Stimulated activated CD8-positive, alpha-beta memory T cell treated with anti-CD3 and anti-CD28 coated beads, Interleukin-15, amount 100 ng/mL, for 24 hours (primary cell): ENCODE measurements around the gene TSC22D1.

ENCODE experiments used
- DNase-seq: peaks from one replicate; pipeline ENCODE4 v3.0.0-alpha.2; 2020; ENCODE audit warnings: low read depth

TSC22D1 gene

GRCh38 chr13:44452418-44452817, 123.7 kb downstream of the TSC22D1 start:
- no peak for DNase-seq

GRCh38 chr13:44451651-44452050, 124.5 kb downstream of the TSC22D1 start:
- DNase-seq = no peak

- DNase-seq = no peak
Measured at GRCh38 chr13:44451126-44451525, 125.0 kb downstream of the TSC22D1 start.

GRCh38 chr13:44449999-44450821, 125.9 kb downstream of the TSC22D1 start:
- no peak for DNase-seq

GRCh38 chr13:44448875-44449274, 127.3 kb downstream of the TSC22D1 start:
- DNase-seq = no peak

DNA sequence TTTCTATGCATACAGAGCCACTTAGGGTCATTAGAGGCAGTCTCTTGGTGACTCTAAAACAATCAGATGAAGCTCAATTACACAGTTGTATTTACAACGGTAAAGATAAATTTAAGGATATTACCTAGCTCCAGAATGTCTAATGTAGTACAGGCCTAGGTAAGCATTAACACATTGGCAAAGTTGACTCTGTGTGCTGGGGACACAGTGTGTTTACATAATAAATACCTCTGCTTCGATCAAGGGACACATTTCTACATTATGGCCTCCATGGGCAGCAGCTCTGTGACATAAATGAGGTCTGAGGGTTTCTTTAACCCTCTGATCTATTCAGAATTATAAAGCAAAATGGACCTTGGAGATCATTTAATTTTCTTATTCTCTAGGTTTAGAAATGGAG, 127.8 kb downstream of the TSC22D1 start:
- no peak for DNase-seq

GRCh38 chr13:44447783-44448321, 128.3 kb downstream of the TSC22D1 start:
- no peak for DNase-seq

DNA sequence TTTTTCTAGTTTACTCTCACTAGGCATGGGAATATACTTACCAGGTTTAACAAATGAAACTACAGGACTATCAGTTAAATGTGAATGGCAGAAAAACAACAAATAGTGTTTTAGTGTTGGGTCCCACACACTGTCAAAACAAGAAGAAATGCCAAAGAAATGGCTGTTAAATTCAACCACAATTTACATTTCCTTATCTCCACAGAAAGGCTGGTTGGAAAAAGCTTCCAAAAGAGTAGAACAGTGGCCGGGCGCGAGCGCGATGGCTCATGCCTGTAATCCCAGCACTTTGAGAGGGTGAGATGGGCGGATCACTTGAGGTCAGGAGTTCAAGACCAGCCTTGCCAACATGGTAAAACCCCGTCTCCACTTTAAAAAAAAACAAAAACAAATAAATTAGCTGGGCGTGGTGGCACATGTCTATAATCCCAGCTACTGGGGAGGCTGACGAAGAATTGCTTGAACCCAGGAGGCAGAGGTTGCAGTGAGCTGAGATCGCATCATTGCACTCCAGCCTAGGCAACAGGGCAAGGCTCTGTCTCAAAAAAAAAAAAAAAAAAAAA, 136.0 kb downstream of the TSC22D1 start:
- DNase-seq = no peak

- DNase-seq = no peak
Measured at GRCh38 chr13:44439452-44440024, 136.6 kb downstream of the TSC22D1 start.

- DNase-seq = no peak
Measured at GRCh38 chr13:44438234-44438579, 137.9 kb downstream of the TSC22D1 start.

GRCh38 chr13:44437356-44438233, 138.5 kb downstream of the TSC22D1 start:
- DNase-seq = no peak

DNA sequence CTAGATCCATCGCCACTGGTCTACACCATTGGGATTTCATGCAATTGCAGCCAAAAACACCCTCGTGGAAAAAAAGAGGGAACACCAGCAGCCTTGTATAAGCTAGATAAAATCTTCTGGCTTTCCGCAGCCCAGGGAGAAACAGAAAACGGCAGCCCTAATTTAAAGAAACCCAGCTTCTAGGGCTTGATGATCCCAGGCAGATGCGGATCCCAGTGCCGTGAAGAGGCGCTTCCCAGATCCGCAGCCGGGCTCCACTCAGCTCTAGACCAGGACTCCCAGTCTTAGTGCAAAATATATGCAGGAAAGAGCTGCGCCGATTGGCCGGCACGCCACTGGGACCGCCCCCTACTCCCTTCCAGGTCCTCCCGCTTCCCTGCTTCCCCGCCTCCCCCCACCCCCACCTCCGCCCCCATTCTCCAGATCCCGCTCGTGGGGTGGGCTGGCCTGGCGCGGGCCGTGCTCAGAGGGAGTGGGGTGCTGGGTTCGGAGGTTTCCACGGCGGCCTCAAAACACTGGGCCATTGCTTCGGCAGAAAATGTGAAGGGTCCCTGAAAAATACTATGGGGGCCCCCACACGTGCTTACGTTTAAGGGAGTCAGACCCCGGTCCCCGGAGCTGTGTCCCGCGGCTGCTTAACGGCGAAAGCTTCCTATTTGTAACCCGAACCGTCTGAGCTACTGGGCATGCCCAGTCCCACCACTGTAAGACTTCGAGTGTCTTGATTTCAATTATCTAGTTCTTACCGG, 139.4 kb downstream of the TSC22D1 start:
- DNase-seq = no peak

DNA sequence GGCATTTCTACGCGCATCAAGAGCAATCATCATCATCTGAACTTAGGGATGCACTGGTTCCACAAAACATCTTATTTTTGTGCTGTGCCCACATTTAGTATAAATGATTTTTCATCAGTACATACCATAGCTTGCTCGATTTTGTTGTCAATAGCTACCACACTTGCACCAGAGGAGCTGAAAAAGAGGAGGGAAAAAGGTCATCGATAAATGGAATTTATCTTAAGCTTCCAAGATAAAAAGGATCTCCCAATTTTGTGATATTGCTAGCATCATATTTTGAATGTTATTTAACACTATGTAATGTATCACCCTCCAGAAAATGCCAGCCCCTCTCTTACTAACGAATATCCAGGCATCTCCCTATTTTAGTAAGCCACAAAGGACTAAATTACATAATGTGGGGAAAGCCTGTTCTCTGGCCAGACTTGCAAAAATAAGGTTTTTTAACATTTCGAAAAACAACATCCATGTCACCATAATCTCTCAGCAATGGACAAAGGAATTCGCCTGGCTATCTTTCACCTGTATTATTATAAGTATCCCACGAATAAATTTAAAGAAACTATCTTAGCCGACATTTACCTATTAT, 140.1 kb downstream of the TSC22D1 start:
- no peak for DNase-seq

DNA sequence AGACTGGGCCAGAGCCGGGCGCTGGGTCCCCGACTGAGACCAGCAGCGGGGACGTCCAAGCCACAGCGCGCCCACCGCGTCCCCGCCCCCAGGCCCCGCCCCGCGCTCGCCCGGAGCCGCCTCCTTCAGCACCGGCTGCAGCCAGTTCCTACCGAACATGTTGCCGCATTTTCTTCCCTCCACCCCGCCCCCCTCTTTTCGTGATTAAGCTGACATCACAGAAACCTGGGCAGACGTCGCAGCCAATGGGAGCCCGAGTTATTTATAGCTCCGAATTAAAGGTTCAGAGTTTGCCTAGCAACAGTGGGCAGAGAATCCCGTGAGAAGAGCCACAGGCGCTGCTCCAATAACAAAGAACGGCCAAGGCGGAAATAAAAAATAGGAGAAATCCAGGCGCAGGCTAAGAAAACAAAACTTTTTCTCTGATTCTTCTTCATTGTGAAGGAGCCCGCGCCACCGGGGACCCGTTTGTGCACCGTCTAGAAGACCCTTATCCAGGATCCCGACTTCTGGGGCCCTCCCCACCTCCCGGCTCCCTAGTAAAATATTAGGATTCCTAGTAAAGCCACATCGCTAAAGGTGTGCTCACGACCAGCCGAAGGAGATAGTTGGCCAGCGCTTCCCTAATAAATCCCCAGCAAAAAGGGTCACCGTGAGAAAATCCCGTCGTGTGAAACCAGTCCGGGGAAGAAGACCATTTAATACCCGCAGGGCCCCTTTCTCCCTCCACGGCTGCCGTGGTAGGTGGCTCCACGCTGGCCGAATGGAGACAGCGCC, 140.8 kb downstream of the TSC22D1 start:
- DNase-seq = peak; percentile 68

- no peak for DNase-seq
Measured at GRCh38 chr13:44434766-44435141, 141.4 kb downstream of the TSC22D1 start.

DNA sequence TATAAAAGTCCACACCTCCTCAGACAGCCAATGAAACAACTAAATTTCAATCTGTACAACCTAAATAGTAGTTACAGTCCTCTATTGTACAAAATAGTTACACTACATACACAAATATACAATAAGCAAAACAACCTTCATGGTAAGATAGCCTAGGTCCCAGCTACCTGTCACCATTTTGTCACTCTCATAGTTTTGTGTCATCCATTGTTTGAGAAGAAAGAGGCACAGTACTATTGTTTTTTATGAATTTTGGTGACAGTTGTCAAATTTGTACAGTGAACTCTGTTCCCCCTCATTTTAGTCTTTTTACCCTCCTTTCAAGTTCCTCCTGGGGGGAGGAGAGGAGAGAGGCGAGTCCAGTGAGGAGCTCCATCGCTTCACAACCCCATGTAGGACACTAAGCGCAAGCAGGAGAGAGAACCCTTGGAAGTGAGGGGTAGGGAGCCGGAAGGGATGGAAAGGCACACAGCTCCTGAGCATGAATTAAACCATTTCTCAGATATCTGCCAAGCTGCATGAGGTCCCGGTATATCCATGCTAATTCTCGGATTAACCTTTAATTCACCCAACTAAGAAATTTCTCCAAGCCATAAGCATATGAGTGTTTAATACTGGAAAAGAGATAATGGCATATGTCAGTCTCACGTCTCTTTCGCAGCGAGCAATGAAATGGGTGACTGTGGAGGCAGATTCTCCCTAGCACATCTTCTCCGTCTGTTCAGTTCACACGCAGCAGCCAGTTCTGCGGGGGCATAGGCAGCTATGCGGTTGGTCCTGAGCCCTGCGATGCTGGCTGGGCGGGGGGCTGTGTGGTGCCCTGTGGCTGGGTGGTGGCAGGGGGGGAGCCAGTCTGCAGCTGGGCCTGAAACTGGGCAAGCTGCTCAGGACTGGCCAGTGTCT, 142.0 kb downstream of the TSC22D1 start:
- DNase-seq = no peak

- no peak for DNase-seq
Measured at GRCh38 chr13:44432650-44433049, 143.5 kb downstream of the TSC22D1 start.

DNA sequence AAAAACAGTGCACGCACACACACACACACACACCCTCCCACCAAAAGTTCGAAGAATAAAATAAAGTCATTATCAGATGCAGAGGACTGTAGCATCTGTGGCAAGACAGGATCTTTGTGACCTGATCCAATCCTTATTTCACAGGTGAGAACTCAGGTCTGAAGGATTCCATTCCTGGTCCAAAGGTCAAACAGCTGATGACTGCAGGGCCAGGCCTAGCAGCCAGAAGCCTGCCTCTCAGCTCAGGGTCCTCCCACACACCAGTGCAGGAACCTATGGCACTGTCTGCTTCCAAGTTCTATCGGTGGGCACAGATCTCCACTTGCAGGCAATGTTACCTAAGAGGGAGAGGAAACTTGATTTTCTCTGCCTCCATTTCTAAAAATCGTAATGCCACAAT, 145.0 kb downstream of the TSC22D1 start:
- no peak for DNase-seq

DNA sequence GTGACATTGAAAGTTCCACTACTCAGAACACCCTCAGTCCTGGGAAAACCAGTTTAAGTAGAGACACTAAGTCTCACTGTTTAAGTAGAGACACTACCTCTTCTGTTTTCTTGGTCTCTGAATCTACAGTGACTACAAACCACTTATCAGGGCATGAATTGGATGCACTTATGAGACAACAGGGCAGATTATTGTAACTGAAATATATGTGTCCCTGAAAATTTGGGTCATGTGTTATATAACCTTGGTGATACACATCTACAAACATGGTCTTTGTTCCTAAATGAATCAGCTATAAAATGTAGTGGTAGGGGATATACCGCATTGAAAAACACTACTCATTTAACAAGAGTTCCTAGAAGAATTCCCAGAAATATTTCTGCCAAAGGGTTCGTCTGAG, 146.8 kb downstream of the TSC22D1 start:
- no peak for DNase-seq
